HTERT RPE-1 (cell line): Measurements from ENCODE around the gene HELZ2.
"Not testable (repeated sequence)": the region's sequence is repeated elsewhere in the genome, so short reads cannot be mapped to it uniquely, and the experiment has no call there.

Source experiments
- in situ Hi-C: fragments of 300-500 bp; cut with MboI; formaldehyde crosslinking; loops from 4 replicates; pipeline ENCODE4 v1.14.3; 2020; ENCODE audit warnings: low sequenced_read_pairs

HELZ2 gene, protein sequence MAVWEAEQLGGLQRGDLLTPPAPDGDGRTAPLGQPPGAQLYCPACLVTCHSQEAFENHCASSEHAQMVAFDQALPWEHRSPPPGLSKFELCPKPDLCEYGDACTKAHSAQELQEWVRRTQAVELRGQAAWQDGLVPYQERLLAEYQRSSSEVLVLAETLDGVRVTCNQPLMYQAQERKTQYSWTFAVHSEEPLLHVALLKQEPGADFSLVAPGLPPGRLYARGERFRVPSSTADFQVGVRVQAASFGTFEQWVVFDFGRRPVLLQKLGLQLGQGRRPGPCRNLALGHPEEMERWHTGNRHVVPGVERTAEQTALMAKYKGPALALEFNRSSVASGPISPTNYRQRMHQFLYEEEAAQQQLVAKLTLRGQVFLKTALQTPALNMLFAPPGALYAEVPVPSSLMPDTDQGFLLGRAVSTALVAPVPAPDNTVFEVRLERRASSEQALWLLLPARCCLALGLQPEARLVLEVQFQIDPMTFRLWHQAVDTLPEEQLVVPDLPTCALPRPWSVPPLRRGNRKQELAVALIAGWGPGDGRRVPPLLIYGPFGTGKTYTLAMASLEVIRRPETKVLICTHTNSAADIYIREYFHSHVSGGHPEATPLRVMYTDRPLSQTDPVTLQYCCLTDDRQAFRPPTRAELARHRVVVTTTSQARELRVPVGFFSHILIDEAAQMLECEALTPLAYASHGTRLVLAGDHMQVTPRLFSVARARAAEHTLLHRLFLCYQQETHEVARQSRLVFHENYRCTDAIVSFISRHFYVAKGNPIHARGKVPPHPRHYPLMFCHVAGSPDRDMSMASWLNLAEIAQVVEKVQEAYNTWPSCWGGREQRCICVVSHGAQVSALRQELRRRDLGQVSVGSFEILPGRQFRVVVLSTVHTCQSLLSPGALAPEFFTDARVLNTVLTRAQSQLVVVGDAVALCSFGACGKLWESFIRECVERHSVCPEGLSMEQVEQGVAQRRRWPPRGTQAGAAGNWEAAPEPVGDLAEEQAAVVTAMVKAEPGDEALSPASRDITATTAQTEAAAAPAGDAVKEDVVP (N-terminal part only)

DNA sequence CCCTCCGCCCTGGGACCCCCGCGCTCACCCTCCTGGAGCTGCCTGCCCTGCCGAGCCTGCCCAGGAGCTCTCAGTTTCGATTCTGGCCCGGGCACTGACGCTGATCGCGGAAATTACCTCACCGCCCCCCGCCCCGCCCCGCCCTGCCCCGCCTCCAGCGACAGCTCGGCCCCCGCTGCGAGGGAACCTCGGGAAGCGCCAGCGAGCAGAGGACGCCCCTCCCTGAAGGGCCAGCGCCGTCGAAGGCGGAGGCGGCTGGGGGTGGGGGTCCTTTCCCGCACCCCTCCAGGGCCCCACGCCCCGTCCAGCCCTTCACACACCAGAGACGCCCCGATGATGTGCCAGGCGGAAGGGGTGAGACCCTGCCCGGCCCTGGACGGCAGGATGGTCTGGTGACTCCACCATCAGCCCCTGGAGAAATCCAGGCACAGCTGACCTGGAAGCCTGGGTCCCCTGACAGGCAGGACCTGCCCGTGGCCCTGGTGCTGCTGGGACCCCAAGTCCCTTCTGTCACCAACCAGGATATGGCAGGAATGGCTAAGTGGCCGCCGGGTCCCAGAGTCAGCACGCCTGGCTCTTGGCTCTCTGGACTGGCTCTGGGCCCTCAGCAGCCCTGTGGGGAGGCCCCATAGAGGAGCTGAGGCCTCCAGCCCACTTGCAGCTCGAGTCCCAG, at the start of gene HELZ2:
TSS of gene HELZ2 (minus strand) at position 84 of the 673 bp plus-strand sequence. CDS start 1,854 bp downstream, outside the sequence.
- in situ Hi-C loops = no loop called here

DNA sequence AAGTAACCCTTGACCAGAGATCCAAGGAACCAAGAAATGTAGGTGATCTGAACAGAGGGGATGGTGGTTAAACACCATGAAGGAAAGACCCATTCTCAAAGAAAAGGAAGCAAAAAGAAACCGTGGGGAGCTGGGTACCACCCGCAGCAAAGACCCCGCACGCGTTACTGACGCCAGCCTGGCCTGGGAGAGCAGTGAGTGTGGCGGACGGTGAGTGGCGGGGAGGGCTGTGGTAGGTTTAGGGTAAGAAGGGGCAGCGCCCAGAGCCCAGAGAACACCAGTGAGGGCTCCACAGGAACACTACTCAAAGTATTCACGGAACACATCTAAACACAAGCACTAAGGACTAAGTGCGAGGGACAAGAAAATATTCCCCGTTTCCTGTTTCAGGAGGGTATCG, 48.7 kb upstream of the HELZ2 start:
- in situ Hi-C loops = no loop called here

DNA sequence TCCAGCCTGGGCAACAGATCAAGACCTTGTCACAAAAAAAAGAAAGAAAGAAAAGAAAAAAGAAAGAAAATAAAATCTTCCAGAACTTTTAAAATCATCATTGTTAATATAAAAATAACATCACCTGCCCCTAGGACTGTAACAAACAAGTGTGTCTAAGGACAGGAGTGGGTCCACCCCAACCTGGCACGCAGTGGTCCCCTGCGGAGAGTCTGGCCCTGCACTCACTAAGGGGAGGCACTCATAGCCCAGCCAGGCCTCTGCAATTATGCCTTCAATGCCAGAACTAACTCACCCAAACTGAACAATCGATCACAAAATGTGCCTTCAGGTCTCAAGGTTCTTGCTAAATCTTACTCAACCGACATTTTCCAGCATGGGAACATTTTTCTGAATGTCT, 48.1 kb upstream of the HELZ2 start:
- in situ Hi-C loops = no loop called here

DNA sequence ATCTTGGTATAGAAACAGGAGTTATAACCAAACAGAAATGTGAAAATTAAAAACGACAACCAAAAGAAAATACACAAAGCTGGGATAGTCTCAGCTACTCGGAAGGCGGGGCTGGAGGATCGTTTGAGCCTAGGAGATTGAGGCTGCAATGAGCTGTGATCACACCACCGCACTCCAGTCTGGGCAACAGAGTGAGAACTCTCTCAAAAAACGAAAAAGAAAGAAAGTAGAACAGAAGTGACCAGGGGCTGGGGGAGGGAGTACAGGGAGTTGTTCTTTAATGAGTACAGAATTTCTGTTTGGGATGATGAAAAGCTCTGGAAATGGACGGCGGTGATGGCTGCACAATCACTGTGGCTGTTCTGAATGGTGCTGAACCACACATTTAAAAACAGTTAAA, 47.0 kb upstream of the HELZ2 start:
- in situ Hi-C loops = no loop called here

DNA sequence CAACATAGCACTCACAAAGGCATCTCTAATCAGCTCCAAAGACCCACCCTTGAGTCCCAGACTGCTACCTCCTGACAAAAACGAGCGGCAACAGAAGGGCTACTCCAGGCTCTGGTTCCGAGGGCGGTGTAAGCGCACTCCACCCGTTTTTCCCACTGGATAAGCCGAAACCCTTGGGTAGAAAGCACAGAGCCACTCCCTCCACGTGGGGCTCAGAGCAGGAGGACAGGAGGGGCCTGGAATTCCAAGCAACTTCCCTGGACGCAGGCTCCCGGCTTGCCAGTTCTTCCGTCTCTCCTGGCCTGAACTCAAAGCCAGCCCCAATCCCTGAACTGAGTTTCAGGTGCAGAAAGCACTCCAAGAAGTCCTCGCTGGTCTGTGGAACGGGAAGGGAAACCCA, 45.5 kb upstream of the HELZ2 start:
- in situ Hi-C loops = no loop called here

DNA sequence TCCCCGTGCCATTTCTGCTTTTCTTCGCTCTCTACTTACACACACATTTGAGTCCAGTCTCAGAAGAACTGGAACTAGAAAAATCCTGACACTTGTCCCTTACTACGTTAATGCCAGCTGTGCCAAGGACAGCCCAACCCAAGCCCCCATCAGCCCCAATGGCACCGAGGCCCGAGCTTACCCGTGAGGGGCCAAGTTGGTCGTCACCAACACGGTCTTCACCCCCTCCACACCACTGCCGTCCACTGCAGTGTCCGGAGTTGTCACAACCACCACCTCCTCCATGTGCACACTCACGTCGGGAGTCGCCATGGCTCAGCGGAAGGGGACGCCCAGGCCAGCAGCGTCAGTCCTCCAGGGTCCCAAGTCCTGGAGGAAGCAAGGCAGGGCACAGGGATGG, 45.0 kb upstream of the HELZ2 start:
- in situ Hi-C loops = no loop called here

DNA sequence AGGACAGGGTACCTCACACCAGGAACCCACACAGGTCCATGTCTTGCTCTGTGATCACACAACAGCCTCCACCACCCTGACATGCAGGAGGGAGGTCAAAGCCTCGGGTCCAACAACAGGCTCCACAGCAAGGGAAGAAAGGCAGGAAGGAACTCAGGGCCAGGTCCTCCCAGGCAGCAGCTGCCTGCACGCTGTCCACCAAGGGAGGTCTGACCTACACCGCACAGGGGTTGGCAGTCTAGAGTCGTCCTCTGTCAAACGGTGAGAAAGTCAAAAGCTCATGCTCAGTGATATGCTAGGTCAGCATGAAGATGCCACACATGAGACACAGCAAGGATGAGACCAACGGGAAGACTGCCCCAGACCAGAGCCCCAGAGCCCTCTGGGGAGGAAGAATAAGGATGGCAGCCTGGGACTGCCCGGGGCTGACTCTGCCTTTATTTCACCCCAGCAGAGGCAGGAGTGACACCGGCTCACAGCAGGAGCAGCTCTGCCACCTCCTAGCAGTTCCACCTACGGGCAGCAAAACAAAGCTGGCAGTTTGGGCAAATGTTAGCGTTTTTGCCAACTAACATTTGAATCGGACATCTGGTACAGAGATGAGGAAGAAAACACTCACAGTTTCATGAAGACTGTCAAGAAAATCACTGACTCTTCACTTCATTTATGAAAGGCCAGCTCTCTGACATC, 44.4 kb upstream of the HELZ2 start:
- in situ Hi-C loops = no loop called here

DNA sequence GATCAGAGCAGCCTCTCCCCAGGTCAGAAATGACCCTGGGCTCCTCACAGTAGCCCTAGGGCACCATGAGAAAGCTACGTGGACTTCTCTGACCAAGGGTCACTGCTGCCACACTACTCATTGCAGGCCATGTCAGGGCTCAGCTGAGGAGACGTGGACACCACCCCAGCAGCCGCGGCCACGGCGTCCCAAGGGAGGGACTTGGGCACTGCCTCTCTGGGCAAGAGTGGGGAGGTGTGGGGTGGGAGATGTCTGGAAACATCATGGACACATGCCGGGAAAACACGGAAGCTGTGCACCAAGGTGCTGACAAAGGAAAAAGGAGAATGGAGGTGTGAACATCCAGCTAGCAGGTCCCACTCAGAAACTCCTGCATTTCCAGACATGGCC, 43.8 kb upstream of the HELZ2 start:
- in situ Hi-C loops = no loop called here

DNA sequence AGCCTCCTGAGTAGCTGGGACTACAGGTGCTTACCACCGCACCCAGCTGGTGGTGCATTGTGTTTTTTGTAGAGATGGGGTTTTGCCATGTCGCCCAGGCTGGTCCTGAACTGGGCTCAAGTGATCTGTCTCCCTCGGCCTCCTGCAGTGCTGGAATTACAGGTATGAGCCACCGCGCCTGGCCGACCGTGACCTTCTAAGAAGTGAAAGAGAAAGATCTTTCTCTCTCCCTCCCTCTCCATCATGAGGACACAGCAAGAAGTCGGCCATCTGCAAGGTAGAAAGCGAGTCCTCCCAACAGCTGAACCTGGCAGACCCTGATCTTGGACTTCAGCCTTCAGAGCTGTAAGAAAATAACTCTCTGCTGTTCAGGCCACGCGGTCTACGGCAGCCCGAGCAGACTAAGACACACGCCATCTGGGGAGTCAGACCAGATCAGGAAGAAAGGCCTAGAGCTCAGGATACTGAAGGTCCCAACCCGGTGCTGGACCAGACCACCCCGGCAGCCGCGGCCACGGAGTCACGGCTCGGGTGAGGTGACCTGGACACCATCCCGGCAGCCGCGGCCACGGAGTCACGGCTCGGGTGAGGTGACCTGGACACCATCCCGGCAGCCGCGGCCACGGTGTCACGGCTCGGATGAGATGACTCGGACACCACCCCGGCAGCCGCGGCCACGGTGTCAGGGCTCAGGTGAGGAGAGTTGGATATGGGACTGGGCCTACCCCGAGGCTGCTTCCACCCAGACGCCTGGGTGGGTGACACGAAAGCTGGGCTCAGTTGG, 43.2 kb upstream of the HELZ2 start:
- in situ Hi-C loops = no loop called here

DNA sequence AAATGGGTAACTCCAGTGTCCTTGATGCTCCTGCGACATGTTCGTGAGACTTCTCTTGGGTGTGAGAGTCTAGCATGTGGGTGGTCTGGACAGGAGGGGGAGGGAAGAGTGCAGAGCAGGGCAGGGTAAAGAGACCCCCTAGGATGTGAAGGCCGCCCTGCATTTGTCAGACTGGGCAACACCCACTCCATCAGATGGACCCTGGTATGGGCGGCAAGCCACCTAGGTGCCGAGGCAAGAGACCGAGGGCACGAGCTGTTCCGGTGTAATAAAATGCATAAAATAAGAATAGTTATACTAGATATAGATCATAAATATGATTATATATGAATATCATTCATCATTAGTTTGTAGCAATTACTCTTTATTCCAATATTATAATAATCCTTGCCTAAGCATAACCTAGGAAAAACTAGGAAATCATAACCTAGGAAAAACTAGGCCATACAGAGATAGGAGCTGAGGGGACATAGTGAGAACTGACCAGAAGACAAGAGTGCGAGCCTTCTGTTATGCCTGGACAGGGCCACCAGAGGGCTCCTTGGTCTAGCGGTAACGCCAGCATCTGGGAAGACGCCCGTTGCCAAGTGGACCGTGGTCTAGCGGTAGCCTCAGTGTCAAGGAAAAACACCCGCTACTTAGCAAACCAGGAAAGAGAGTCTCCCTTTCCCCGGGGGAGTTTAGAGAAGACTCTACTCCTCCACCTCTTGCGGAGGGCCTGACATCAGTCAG, 40.0 kb upstream of the HELZ2 start:
- in situ Hi-C loops = not testable (repeated sequence)

DNA sequence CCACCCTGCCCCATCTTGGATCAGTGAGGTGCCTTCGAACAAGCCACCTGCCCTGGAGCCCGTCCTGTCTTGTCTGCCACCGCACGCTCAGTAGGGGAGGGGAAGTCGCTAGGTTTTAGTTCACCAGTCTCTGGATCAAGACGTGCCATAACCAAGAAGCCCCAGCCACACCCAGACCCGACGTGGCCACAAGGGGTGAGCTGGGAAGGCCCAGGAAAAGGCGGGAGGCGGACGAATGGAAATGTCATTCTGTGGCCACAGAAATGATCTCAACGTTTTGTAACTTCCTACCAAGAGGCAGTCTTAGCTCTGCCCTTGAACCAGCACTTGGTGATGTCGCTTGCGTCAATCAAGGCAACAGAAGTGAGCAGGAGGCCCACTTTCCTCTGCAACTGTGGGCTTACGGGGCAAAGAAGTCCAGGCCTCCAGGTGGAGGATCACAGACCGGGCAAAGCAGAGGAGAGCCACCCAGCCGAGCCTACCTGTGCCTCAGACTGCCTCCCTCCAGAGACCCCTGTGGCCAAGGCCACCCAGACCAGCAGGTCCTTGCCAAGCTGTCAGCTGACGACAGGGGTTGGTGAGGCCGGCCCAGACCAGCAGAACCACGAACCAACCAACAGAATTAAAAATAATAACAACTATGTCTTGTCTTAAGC, 38.4 kb upstream of the HELZ2 start:
- in situ Hi-C loops = no loop called here

DNA sequence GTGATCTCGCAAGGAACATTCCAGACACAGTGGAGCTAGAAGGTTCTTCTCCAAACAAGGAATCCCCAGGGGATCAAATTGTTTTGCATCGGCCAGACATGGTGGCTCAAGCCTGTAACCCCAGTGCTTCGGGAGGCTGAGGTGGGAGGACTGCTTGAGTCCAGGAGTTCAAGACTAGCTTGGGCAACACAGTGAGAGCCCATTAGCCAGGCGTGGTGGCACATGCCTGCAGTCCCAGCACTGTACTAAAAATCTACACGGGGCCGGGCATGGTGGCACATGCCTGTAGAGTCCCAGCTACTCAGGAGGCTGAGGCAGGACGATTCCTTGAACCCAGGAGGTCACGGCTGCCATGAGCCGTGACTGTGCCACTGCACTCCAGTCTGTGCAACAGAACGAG, 37.6 kb upstream of the HELZ2 start:
- in situ Hi-C loops = no loop called here

DNA sequence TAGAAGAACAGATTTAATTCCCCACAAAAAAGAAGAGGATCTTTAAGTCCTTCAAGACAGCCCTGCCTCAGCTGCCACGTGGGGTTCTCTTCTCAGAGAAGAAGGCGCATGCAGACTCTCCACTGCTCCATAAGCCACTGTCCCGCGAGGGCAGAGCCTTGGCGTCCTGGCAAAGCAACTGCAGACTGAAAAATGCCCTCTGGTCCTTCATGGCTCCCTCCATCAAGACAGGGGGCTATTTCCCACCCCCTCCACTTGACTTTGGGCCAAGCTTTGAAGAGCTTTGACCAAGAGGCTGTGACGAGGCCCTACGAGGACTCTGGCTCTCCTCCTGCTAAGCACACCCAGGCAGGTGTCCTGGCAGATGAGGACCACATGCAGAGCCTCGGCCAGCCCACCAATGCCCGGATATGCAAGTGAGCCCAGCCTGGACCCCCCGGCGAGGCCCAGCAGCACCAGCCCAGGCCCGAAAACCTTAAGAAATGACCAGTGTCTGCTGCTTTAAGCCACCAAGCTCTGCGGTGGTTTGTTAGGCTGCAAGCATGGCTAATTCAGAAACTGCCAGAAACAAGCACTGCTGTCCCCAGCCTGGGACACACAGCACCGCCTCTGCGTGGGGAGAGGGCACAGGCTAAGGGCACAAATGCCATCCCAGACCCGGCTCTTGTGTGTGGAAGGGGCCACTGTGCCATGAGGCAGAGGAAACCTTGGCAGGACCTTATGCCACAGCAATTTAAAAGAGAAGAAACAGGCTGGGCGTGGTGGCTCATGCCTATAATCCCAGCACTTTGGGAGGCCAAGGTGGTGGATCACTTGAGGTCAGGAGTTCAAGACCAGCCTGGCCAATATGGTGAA, 36.8 kb upstream of the HELZ2 start:
- in situ Hi-C loops = no loop called here

DNA sequence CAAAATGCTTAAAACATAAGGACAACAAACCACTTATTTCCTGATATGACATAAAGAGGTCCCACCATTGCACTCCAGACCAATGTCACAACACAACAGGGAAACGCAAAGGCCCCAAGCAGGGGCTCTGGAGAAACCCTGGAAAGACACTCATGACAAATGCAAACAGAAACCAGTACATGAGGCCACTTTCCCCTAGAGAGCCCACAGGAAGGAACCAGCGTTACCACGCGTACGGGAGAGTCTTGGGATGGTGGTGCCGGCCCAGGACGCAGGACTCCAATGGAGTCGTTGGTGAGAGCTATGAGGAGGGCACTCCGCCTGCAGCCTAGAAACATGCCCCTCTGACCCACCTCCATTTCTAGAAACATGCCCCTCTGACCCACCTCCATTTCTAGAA, 32.6 kb upstream of the HELZ2 start:
- in situ Hi-C loops = no loop called here

DNA sequence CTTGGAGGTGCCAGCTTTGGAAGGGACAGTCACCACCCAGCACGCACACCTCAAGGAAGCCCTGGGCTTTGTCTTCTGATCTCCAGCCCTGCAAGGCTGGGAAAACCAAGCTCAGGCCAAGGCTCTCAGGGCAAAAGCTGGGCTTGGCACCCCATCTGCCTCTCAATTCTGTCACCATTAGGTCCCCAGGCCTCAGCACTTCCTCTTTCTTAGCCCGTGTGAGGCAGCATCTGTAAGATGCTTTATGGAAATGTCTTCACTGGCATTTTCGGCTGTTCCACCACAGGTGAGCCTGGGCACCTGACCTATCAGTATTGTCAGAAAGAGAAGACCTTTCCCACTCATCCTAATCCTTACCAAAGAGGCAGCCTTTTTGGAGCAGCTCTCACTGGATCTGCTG, 28.3 kb upstream of the HELZ2 start:
- in situ Hi-C loops = no loop called here

DNA sequence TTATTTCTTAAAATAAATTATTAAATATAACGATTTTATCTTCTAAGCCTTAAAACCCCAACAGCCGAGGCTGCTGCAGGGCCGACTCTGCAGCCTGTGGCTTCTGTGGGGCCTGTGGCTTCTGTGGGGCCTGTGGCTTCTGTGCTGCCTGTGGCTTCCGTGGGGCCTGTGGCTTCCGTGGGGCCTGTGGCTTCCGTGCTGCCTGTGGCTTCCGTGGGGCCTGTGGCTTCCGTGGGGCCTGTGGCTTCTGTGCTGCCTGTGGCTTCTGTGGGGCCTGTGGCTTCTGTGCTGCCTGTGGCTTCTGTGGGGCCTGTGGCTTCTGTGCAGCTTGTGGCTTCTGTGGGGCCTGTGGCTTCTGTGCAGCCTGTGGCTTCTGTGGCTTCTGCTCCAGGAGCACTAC, 27.6 kb upstream of the HELZ2 start:
- in situ Hi-C loops = not testable (repeated sequence)

DNA sequence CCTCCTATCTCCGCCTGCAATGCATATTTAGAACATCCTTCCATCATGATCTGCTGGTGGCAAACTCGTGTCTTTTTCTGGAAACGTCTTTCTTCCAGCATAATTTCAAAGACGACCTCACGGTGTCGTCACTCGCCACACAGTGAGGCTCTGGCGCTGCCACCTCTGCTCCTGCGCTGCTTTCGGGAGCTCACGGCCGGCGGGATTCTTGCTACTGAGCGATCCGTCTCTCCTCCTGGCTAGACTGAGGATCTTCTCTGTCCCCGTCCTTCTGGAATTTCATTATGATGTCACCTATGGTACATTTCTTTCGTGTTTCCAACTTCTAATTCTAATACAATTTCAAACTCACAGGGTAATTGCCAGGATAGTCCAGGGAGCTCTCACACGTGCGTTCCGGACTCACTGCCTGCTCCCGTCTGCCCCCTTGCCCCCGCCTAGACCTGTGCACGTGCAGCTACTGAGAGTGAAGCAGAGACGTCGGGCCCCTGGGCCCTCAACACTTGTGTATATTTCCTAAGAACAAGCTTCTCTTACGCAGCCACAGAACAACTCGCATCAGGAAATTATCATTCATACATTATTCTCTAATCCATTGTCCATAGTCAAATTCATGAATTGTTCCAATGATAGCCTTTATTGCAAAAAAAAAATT, 25.5 kb upstream of the HELZ2 start:
- in situ Hi-C loops = no loop called here
